ENCODE measurements around the gene VWC2L. TPM values are rescaled to one million over a fixed set of nuclear protein-coding genes. Genes with fewer than 3 reads are reported as not detected.

VWC2L gene
- total and polyA plus RNA-seq, 12 donors = not detected

- Histone ChIP-seq H3K36me3 (no peaks in the 10 kb centered on the region), H3K4me3 (no peak overlapping the region), H3K4me1 (no peaks in the 10 kb centered on the region), H3K27me3 (no peaks in the 10 kb centered on the region), H3K9me3 (no peaks in the 10 kb centered on the region), H3K27ac (no peak overlapping the region)
- WGBS, 2 donors = 79 to 83% methylated on average over 5 of the region's 5 CpGs
- ATAC-seq (no peak), DNase-seq (no peak)
- intact Hi-C loops (cut with DNase I) = no loop called here
- no peak for TF ChIP-seq CTCF (IDR thresholded peaks at IDR 0.05)
Observed at GRCh38 chr2:214604861-214605260, 194.0 kb downstream of the VWC2L start.

GRCh38 chr2:214607051-214607450 is 196.2 kb downstream of the VWC2L start:
- WGBS, 2 donors = 76 to 82% methylated on average over 4 of the region's 4 CpGs
- intact Hi-C loops (cut with DNase I) = no loop called here

GRCh38 chr2:214611015-214611414 is 200.2 kb downstream of the VWC2L start:
- no peak for TF ChIP-seq CTCF (IDR thresholded peaks at IDR 0.05)
- 63 to 84% methylated on average over 1 of the region's 1 CpG for WGBS, 2 donors
- intact Hi-C loops (cut with DNase I) = no loop called here
- H3K4me1 ChIP-seq = no peaks in the 10 kb centered on the region
- DNase-seq (no peak), ATAC-seq (no peak)
- H3K27me3 ChIP-seq = no peaks in the 10 kb centered on the region
- no peaks in the 10 kb centered on the region for H3K36me3 ChIP-seq
- H3K9me3 ChIP-seq = peaks cover 0 to 6% (median 0%) of the 10 kb centered on the region in 11 donors
- no peak overlapping the region for H3K4me3 ChIP-seq
- no peak overlapping the region for H3K27ac ChIP-seq

More at GRCh38 chr2:214607051-214607450, 196.2 kb downstream of the VWC2L start:
- Histone ChIP-seq H3K4me1 (no peaks in the 10 kb centered on the region), H3K9me3 (no peaks in the 10 kb centered on the region), H3K27me3 (no peaks in the 10 kb centered on the region), H3K27ac (no peak overlapping the region), H3K36me3 (no peaks in the 10 kb centered on the region), H3K4me3 (no peak overlapping the region)
- TF ChIP-seq CTCF (IDR thresholded peaks at IDR 0.05) = no peak
- DNase-seq (no peak), ATAC-seq (no peak)

- ATAC-seq = no peak
- Histone ChIP-seq H3K9me3 (no peaks in the 10 kb centered on the region), H3K4me3 (no peak overlapping the region), H3K36me3 (no peaks in the 10 kb centered on the region), H3K27me3 (no peaks in the 10 kb centered on the region), H3K27ac (no peak overlapping the region), H3K4me1 (no peaks in the 10 kb centered on the region)
- no peak for TF ChIP-seq CTCF (IDR thresholded peaks at IDR 0.05)
- DNase-seq = no peak
- WGBS, 2 donors = 52 to 53% methylated on average over 3 of the region's 3 CpGs
- intact Hi-C loops (cut with DNase I) = no loop called here
Observed at GRCh38 chr2:214624166-214624760, 213.4 kb downstream of the VWC2L start.
